NCI-H1930 (cell line): Measurements from ENCODE around the gene TEAD1.
"Not testable (repeated sequence)": the region's sequence is repeated elsewhere in the genome, so short reads cannot be mapped to it uniquely, and the experiment has no call there.

Experiments
- DNase-seq, 2 experiments: peaks; one replicate each; lab custom pipeline; 2025; lab: John Stamatoyannopoulos, UW

TEAD1 gene

DNA sequence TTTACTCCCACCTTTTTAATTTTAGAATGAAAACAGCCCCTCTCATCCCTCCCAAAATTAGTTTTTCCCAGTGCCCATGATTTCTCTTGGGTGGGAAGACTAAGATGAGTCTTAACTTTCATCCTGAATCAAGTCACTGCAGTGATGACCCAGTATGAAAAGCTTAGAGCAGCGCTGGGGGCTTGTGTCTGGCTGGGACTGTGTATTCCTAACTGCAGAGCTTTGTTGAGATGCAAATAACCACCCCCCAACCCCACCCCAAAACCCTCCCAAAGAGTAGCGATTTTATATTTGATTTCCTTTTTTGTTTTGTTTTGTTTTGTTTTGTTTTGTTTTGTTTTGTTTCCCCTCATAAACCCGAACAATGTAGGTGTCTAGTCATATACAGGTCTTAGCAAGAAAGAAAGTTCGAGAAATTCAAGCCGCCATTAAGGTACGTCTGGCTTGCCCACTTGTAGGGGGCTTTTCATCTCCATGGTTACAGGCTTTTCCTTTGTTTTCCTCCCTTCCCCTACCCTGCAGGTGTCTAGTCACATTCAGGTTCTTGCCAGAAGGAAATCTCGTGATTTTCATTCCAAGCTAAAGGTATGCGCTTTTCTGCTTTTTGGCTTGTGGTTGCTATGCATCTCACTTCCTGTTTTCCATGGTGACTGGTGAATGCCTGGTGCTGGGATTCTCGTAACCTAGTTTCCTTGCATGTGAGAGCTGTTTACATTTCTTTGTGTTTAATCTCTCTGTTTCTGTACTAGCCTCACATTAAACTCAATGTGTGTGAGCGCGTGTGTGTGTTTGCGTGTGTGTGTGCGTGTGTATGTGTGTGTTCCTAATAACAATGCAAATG, 190.3 kb downstream of the TEAD1 start:
- peak; percentile 37 to 40 for DNase-seq

DNA sequence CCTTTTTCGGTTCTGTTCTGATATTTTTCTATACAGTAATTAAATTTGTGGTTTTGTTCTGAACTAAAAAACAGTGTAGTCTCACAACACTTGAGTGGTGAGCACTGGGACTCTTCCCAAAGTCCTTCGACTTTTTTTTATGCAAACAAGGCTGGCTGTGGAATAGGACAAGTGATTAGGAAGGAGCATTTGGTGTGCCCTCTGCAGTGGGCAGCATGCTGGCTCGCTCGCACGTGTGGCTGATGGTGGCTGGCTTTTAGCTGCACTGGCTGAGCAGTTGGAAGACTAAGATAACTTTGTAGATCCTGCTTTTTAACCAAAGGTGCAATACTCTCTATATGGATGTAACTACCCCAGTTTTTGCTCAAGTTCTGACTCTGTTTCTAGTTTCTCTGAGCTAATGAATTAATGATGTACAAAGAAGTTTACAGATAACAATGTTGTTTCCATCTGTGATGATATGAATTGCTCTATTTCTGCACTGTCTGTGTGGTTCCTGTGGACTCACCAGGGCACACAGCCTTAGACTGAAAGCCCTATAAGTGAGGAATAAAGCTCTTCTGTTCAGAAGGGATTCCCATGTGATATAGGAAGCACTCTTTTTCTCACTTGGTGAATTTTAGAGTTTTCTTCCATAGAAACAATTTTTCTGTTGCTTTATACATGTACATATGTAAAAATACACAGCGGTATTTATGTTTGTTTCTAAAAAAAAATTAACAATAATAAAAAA, 191.8 kb downstream of the TEAD1 start:
- DNase-seq = no peak

DNA sequence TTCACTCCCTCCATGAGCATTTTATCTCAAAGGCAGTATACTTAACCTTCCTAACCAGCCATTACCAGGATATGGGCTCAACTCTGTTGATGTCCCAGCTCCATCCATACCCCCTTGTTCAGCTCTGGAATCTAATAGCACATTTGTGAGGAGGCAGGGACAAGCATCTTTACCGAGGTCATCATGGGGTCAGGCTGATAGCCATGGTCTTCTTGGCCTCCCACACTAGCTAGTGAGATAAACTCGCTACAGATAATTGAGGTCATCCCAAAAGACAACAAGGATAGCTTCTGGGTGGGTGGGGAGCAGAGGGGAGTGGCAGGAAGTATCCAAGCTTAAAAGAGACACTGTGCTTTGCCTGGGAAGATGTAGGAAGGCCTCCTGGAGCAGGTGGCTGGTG, 193.3 kb downstream of the TEAD1 start:
- no peak for DNase-seq

DNA sequence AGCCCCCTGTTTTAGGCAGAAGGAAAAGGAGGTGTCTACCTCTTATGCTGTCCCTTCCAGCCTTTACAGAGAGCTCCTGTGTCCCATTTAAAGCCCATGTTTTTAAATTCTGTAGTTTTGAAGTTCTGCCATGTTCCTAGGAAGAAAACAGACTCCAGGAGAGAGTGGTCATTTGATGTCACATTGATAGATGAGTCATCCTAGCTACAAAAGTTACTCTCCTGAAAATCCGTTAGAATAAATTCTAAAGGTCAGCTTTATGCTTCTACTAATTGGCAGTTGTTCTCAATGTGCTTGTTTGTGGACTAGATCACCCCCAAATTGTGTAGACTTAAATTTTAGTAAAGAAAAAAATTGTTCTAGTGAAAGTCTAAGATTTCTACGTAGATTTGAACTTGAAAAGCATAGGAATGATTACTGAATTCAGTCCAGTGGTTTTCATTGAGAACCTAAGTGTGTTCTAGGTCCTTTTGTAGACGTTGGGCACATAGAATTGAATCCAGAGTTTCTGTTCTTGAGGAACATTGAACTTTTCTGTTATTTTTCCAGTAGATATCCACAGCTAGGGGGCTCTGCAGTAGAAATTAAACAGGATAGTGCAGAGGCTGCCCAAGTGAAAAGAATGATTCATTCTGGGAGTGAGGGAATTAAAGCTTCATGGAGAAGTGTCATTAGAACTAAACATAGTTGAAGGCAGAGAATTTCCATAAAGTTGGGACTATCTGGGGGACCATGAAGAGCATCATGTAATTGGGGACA, 194.3 kb downstream of the TEAD1 start:
- DNase-seq = no peak

DNA sequence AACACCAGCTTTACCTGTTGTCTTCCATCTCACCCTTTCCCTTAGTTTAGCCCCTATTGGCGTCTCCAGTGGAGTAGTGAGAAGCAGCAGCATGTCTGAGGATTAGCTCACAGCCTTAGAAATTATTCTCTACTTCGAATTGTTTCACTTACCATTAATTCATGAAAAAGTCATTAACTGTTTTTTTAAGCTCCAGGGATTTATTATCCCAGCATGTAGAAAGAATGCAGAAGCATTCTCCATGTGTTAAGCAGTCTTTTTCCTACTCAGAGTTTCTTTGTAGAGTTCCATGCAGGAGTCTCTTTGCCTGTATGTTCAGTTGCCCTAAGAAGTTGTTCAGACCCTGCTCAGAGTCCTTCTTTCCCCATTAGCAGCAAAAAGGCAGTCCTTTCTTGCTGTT, 197.0 kb downstream of the TEAD1 start:
- DNase-seq = no peak

DNA sequence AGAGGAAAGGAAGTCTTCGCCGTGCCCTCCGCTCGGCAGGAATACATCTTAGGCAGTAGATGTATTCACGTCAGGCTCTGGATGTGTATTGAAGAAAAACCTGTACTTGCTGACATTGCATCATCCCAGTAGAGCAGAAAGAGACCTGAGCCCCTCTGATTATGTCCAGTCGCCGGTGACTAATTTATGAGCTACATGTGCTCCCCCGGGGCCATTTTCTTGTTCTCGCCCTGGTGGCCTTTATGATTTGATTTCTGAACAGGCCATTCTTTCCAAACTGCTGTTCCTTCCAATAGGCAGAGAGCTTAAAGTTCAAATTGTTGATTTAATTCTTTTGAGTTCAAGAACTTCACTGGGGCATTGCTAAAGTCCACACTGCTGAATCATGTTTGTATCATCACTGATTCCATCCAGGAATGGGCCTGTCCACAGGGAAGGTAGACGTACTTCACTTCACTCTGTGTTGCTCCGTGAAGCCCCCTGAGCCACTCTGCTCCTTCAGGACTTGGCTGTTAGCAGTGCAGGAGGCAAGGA, 197.6 kb downstream of the TEAD1 start:
- no peak for DNase-seq

DNA sequence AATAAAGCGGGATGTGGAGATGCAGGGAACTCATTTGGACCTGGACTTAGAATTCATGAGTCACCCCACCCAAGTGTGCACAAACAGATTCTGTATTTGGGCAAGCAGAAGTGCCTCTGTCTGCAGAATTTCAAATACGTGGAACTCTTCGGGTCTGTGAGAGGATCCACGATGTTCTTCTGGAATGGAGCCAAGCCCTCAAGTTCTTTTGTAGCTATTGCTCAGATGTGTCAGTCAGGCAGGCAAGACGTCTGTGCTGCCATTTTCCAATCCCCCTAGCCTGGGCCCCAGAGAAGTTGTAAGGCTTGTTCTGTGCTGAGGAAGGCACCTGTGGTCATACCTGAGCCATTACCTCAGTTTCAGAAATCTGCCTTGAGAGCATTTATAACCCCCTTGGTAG, 202.1 kb downstream of the TEAD1 start:
- DNase-seq = no peak

DNA sequence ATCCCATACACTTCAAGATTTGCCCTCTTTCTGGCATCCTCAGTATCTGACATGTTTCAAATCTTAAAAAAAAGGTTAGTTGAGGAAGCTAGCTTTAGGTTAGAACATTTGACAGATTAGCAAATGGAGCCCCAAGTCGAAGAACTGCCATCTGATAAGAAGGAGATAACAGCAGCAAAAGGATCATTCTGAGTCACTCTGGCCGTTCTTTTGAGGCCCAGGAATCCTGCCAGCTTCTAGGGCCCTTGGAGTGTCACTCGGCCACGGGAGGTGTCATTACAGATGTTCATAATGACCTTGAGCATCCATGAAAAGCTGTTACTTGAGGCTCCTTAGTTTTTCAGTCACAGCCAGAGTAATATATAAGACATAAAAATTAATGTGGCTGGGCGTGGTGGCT, 202.8 kb downstream of the TEAD1 start:
- DNase-seq = no peak

DNA sequence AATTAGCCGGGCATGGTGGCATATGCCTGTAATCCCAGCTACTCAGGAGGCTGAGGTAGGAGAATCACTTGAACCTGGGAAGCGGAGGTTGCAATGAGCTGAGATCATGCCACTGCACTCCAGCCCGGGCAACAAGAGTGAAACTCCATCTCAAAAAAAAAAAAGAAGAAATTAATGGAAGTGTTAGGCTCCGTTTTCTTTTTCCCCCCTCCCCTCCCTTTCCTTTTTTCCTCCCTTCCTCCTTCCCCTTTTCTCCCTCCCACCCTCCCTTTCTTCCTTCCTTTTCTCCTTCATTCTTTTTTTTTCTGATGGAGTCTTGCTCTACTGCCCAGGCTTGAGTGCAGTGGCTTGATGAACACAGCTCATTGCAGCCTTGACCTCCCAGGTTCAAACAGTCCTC, 203.3 kb downstream of the TEAD1 start:
- DNase-seq = not testable (repeated sequence)

DNA sequence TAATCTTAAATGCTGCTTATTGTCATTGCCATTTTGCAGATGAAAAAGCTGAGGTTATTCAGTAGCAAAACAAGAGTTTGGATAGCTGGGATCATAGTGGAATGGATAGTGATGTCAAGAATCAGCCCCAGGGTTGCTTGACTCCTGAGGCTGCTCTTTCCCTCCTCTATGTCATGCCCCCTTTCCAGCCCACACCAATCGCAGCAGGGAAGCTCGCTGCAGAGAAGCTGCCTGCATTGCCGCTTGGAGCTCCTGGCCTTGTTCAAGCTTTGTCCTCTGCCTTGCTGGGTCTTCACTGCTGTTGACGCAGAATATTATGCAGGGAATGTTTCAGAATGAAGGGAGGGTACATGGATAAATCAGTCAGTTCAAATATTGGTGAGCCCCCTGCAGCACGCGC, 206.1 kb downstream of the TEAD1 start:
- DNase-seq = no peak

DNA sequence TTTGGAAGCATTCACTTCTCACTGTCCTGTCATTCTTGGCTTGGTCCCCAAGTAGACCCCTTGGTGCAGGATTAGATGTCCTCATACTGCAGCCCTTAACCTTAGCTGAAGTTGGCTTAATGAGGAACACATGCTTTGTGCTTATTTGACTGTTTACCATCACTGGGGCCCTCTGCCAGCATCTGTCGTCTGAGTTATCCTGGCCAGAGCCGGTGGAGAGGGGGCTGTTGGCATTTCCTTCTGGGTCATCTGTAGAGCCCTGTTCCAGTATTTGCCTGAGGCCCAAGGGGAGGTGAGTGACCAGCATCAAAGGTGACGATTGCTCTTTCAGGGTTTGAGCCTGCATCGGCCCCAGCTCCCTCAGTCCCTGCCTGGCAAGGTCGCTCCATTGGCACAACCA, 208.4 kb downstream of the TEAD1 start:
- no peak for DNase-seq

DNA sequence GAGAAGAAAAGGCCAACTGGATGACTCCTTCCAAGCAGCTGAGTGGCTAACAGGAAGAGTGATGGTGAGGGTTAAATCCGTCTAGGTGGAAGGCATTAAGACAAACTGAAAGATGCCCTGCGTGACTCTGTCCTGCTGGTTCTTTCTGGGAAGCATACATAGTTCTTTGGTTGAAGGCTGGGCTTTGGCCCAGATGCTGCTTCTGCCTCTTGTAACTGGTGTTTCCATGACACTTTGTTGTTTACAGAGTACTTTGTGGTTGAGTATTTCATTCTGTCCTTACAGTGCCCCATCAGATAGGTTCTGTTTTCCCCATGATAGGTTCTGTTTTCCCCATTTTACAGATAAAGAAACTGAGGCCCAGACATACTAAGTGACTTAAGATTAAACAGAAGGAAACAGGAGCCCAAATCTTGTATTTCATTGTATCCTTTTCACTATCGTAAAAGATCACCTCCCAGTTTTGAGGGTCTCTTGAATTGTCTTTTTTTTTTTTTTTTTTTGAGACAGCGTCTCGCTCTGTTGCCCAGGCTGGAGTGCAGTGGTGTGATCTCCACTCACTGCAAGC, 210.6 kb downstream of the TEAD1 start:
- no peak for DNase-seq

DNA sequence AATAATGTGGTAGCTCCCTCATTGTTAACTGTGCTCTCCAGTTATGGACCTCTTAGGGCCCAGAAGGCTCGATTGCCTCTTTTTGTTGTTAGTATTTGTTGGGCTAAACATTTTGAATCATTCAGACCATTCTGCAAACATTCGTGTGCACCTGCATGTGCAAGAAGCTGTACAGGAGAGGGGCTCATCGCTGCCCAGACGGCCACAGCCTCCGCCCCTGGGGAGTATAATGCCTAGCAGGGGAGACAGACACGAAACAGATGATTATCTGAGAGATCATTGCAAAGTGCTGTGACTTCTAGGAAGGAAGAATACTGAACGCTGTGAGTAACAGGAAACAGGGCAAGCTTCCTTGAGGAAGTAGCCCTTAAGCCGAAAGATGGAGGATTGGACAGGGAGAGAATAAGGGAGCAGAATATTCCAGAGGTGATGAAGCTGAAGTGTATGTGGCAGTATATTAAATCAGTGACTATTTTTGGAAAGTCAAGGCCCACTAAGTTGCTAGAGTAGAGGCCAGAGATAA, 211.6 kb downstream of the TEAD1 start:
- no peak for DNase-seq

DNA sequence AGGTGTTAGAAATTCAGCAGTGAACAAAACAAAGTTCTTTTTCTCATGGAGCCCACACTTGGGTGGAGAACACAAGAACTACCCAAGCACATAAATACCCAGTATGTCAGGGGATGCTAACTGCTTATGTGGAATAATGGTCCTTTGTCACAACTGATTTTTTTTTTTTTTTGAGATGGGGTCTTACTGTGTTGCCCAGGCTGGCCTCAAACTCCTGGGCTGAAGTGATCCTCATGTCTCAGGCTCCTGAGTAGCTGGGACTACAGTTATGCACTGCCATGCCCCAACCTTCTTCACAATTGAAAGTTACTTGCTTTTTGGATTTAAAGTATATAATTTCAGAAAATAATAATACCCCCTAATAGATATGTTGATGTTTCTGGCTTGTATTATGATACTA, 212.3 kb downstream of the TEAD1 start:
- no peak for DNase-seq

DNA sequence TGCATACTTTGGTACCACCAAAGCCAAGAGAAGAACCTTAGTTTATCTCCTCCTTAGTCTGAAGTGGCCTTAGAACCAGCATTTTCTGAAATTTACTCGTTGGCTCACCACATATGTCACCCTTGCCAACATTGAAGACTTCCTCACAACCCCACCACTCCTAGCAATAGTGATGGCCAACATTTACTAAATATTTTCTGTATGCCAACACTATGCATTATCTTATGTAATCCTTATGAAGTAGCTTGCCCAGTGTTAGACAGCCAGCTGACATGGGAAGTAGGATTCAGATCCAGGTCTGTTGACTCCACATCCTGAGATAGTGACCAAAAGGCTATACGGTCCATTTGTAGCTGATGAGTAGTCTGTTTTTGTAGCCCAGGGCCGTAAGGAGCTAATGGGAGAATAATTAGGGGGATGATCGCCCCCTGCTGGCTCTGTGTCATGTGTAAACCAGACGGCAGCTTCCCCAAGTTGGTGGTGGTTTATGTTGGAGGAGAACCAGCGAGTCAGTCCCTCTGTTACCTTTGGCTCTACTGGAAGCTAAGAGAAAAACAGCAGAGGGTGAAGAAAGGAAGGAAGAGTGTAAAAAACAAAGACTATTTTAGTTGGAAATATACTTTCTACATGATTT, 214.4 kb downstream of the TEAD1 start:
- DNase-seq = peak; percentile 45 to 70

DNA sequence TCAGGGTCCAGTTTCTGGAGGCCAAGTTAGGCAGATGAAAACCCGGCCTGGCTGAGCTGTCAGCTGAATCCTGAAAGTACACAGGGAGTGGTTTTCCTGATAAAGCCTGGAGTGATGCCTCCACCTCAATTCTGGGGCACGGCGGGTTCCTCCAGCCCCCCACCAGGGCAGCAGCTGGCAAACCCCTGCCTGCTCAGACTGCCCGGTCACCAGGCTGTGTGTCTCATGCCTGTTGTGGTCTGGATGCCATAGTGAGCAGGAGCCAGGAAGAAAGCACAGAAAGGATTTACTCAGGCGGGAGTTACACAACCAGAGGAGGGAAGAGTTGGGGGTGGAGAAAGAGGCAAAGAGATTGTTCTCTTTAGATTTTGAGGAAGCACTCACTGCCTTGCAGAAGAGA, 215.0 kb downstream of the TEAD1 start:
- no peak for DNase-seq

DNA sequence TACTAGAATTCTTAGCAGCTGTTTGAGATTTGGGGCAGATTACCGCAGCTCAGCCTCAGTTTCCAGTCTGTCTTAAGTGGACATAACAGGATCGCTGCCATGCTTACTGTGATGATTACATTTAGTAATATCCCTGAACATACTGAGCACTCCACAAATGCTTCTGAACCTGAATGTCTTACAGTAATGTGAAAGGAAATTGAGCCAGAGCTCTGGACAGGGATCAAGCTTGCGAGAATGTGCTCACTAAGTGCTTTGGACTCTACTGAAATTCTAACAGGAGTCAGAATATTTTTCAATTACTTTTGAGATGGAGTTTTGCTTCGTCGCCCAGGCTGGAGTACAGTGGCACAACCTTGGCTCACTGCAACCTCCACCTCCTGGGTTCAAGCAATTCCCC, 216.3 kb downstream of the TEAD1 start:
- DNase-seq = no peak

DNA sequence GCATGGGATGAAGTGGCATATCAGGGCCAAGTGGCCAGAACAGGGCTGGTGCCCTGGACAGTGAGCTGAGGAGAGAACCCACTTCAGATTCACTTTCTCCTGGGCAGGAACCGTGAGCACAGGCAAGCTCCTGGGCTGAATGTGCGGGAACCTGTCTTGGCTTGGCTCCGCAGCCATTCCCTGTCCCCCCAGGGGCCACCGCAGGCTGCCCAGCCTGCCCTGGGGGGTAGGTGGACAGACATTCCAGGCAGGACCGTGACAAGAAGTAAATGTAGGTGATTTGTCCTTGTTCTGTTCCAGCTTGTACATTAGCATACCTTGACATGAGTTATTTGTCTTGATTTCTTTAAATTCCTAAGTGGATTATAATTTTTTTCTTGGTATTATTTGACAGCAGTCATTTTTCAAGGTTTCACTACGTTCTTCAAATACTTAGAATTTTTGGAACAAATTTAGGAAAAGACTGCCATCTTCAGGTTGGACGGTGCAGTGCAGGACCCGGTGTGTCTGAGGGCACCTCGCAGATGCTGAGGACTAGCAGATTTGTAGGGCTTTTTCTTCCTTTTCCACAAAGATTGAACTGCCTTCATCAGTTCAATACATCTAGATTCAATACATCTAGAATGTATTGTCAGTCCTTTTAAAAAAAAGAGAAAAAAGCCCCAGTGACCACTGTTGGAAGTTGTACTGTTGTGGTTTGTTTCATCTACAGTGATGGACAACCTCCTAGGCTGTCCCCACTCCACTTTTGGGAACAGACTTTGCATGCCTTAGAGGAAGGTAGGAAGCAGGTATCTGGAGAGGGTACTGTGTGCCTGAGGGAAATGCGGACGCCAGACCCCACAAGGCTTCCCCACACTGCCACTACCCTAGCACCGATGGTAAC, 219.8 kb downstream of the TEAD1 start:
- DNase-seq = peak in 1 of 2 experiments; percentile 56

DNA sequence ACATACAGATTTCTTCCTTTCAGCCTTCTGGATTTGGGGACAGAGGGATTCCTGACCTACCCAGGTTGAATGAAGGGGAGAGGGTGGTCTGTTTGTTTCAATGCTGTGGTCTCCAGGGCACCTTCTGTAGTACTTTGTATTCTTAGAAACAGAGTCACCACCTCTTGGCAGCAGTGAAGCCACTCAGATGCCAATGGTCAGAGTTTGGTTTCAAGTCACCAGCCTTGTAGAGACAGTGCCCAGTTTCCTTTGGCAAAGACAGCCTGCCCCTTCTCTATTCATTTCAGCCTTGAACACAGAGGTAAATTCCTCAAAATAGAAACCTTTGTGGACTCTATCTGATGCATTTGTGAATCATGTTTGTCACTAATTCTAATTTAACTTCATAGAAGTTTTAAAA, 223.2 kb downstream of the TEAD1 start:
- DNase-seq = no peak

DNA sequence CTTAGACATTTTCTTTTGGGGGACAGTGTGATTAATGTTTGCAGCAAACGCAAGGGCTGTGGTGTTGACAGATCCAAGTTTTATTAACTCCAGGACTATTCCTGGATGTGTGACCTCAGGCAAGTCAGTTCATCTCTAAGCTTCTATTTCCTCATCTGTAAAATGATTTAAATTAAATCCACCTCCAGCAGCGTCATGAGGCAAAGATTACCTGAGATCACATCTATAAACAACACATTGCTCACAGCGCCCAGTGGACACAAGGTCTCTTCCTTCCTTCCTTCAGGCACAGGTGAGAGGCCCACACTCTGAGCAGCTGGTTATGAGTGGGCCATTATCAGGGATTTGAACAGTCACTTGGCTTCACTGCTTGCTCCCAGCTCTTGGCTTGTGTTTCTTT, 223.6 kb downstream of the TEAD1 start:
- DNase-seq = no peak
